Stomach (tissue), 9 donors: ENCODE data around the gene SGIP1. TPM values are rescaled to one million over a fixed set of nuclear protein-coding genes. Genes with fewer than 3 reads are reported as not detected.

ENCODE experiments used
- DNase-seq, 2 donors: peaks; one replicate each; pipeline versions ENCODE4 v3.0.0 to v3.0.0-alpha.2; 2013 to 2019
- H3K27ac ChIP-seq, 5 donors: fragments of 200-600 bp in 4 of 5; sonication (generic) in 4 of 5; one replicate each; pipeline ENCODE4 v1.5.1; 2013 to 2019; ENCODE audit warnings: mild to moderate bottlenecking in 1 of 5, moderate library complexity in 1 of 5
- H3K27me3 ChIP-seq, 3 donors: fragments of 200-600 bp; sonication (generic); one replicate each; pipeline ENCODE4 v1.5.1; 2017 to 2019; ENCODE audit warnings: mixed run types in 1 of 3
- H3K36me3 ChIP-seq, 4 donors: fragments of 200-600 bp; sonication (generic); 1 replicate in 3 of 4; 2 replicates in 1 of 4; pipeline ENCODE4 v1.5.1; 2016 to 2019
- H3K4me1 ChIP-seq, 4 donors: fragments of 200-600 bp; sonication (generic); one replicate each; pipeline ENCODE4 v1.5.1; 2016 to 2019
- H3K4me3 ChIP-seq, 4 donors: fragments of 200-600 bp; sonication (generic) in 3 of 4; one replicate each; pipeline ENCODE4 v1.5.1; 2016 to 2019; ENCODE audit warnings: mild to moderate bottlenecking in 1 of 4
- H3K9me3 ChIP-seq, 4 donors: fragments of 200-600 bp; sonication (generic); one replicate each; pipeline ENCODE4 v1.5.1; 2016 to 2019
- CTCF ChIP-seq, 7 experiments: fragments of 450-650 bp in 4 of 7; fragments of 200-600 bp in 3 of 7; sonication (generic) in 3 of 7; IDR thresholded peaks; one replicate each; pipeline ENCODE4 v1.5.1; 2016 to 2019; ENCODE audit warnings: antibody characterized with exemption in 7 of 7, control low read depth in 2 of 7, mild to moderate bottlenecking in 1 of 7
- EP300 ChIP-seq: sonication (generic); formaldehyde crosslinking; IDR thresholded peaks from one replicate; pipeline ENCODE4 v1.6.1; 2017; ENCODE audit warnings: antibody characterized with exemption
- POLR2A ChIP-seq, 4 donors: fragments of 450-650 bp; IDR thresholded peaks; one replicate each; pipeline ENCODE4 v1.6.1; 2016; ENCODE audit warnings: antibody characterized with exemption in 4 of 4, control low read depth in 2 of 4, mild to moderate bottlenecking in 1 of 4, moderate library complexity in 1 of 4
- POLR2AphosphoS5 ChIP-seq, 3 donors: sonication (generic); formaldehyde crosslinking; IDR thresholded peaks; one replicate each; pipeline ENCODE4 v1.6.1; 2016; ENCODE audit warnings: antibody characterized with exemption in 3 of 3
- WGBS, 5 donors: extraction: QIAGEN DNeasy Blood & Tissue Kit in 3 of 5; methylation state at CpG; one replicate each; pipeline versions ENCODE4 v1.1.5 to v1.1.7; 2013 to 2018; 5-methylcytosine and 5-hydroxymethylcytosine counted together
- intact Hi-C: fragments of 100-400 bp; cut with DNase I; formaldehyde crosslinking; loops from one replicate; pipeline ENCODE4 v1.15.1; 2023; ENCODE audit warnings: low total_unique reads
- polyA plus RNA-seq, 3 donors: library from polyadenylated mRNA; stranded (reverse); fragments of 200-250 nt; gene quantifications; one replicate each; pipeline ENCODE4 v1.2.3, GENCODE V29; 2013
- total RNA-seq, 5 donors: library from RNA; depleted of rRNA; stranded (reverse); fragments of >200 nt; gene quantifications; one replicate each; pipeline versions ENCODE4 v1.1.0 to v1.2.3, GENCODE V29; 2014 to 2016
- donor health status: healthy with polysubstance abuse.
- donor health status: Bipolar disorder and iron deficiency.
- donor health status: healthy.

Gene SGIP1
- total and polyA plus RNA-seq, 8 donors: 1.2 to 44.9 (median 3.0) TPM; not detected in 1

DNA sequence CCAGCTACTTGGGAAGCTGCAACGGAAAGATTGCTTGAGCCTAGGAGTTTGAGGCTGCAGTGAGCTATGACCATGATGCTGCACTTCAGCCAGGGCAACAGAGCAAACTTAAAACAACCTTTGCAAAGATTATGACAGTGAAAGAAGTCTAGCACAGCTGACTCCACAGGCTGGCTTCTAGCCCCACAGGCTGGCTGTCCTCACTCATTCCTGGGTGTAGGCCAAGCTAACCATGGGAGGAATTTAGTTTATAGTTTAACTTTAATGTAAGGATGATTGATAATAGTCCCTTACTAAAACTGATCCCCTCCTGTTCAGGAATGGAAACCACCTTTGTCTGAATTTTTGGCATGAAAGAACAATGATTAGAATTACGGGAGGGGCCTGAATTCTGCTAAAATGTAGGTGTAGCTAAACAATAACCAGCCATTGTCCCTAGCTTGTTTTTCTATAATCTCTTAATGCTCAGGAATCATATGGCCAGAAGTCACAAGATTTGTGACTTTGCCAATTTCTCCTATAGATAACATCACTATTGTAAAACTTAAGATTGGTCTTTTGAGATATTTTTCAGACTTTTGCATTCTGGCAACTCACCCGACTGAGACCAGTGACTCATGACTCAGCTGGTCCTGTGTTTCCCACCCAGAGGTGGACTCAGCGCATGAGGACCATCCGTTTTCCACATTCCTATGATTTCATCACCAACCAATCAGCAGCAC is 28.1 kb upstream of the SGIP1 start:
- H3K36me3 ChIP-seq: no peaks in the 10 kb centered on the region
- no peak overlapping the region for H3K4me3 ChIP-seq
- H3K4me1 ChIP-seq: peaks cover 0 to 4% (median 0%) of the 10 kb centered on the region in 4 donors
- intact Hi-C loops: no loop called here
- 45 to 59% (median 56%) methylated on average over 5 of the region's 5 CpGs for WGBS, 5 donors
- no peaks in the 10 kb centered on the region for H3K27me3 ChIP-seq
- no peak for DNase-seq
- H3K9me3 ChIP-seq: no peaks in the 10 kb centered on the region
- no peak overlapping the region for H3K27ac ChIP-seq
- TF ChIP-seq POLR2AphosphoS5 (IDR thresholded peaks at IDR 0.05): no peak
- no peak for TF ChIP-seq CTCF (IDR thresholded peaks at IDR 0.05)
- TF ChIP-seq POLR2A (IDR thresholded peaks at IDR 0.05): no peak
- no peak for TF ChIP-seq EP300

DNA sequence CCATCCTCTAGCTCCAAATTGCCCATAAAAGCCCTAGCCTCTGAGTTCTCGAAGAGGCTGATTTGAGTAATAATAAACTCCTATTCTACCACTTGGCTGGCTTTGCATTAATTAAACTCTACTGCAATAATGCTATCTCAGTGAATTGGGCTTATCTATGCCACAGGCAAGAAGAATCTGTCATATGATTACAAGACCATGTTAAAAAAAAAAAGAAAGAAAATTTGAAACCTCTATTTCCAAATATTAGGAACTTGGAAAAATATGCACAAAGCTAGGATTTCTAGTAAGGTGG is 27.6 kb upstream of the SGIP1 start:
- Histone ChIP-seq H3K27me3 (no peaks in the 10 kb centered on the region), H3K27ac (no peak overlapping the region), H3K4me1 (peaks cover 0 to 4% (median 0%) of the 10 kb centered on the region in 4 donors), H3K9me3 (no peaks in the 10 kb centered on the region), H3K4me3 (no peak overlapping the region), H3K36me3 (no peaks in the 10 kb centered on the region)
- intact Hi-C loops: no loop called here
- no peak for DNase-seq
- TF ChIP-seq POLR2AphosphoS5 (IDR thresholded peaks at IDR 0.05) (no peak), EP300 (no peak), POLR2A (IDR thresholded peaks at IDR 0.05) (no peak), CTCF (IDR thresholded peaks at IDR 0.05) (no peak)
- 62 to 86% (median 74%) methylated on average over 1 of the region's 1 CpG for WGBS, 5 donors

- H3K27me3 ChIP-seq: no peaks in the 10 kb centered on the region
- TF ChIP-seq POLR2A (IDR thresholded peaks at IDR 0.05) (no peak), EP300 (no peak), POLR2AphosphoS5 (IDR thresholded peaks at IDR 0.05) (no peak), CTCF (IDR thresholded peaks at IDR 0.05) (no peak)
- no peaks in the 10 kb centered on the region for H3K36me3 ChIP-seq
- H3K9me3 ChIP-seq: no peaks in the 10 kb centered on the region
- peaks cover 0 to 4% (median 0%) of the 10 kb centered on the region in 4 donors for H3K4me1 ChIP-seq
- intact Hi-C loops: no loop called here
- H3K27ac ChIP-seq: no peak overlapping the region
- no peak for DNase-seq
- H3K4me3 ChIP-seq: no peak overlapping the region
These were observed 27.0 kb upstream of the SGIP1 start for GRCh38 chr1:66506991-66507390.

- H3K27ac ChIP-seq: no peak overlapping the region
- H3K36me3 ChIP-seq: no peaks in the 10 kb centered on the region
- H3K4me3 ChIP-seq: no peak overlapping the region
- H3K9me3 ChIP-seq: peaks cover 0 to 3% (median 0%) of the 10 kb centered on the region in 4 donors
- no peak for DNase-seq
- intact Hi-C loops: no loop called here
- 72 to 90% (median 77%) methylated on average over 5 to 6 of the region's 6 CpGs for WGBS, 5 donors
- TF ChIP-seq CTCF (IDR thresholded peaks at IDR 0.05) (no peak), EP300 (no peak), POLR2A (IDR thresholded peaks at IDR 0.05) (no peak), POLR2AphosphoS5 (IDR thresholded peaks at IDR 0.05) (no peak)
- H3K4me1 ChIP-seq: peaks cover 0 to 4% (median 0%) of the 10 kb centered on the region in 4 donors
- no peaks in the 10 kb centered on the region for H3K27me3 ChIP-seq
These were observed 23.5 kb upstream of the SGIP1 start for GRCh38 chr1:66510407-66510806.
